Measurements from ENCODE around the gene CA6.

- TF ChIP-seq CTCF (conservative IDR thresholded peaks at IDR 0.05; ENCODE audit: low read length) = no peak
- TF ChIP-seq EZH2phosphoT487 (IDR thresholded peaks at IDR 0.05; ENCODE audit: borderline replicate concordance) = no peak
These were observed 19.6 kb downstream of the CA6 start for GRCh38 chr1:8965121-8965820.

Measured in Loucy (cell line).